ENCODE data around the gene PPP2R1A. TPM values are rescaled to one million over a fixed set of nuclear protein-coding genes. Genes with fewer than 3 reads are reported as not detected.
"Not testable (repeated sequence)": the region's sequence is repeated elsewhere in the genome, so short reads cannot be mapped to it uniquely, and the experiment has no call there.

The PPP2R1A gene
- total and polyA plus RNA-seq, 10 donors, result 81.1 to 200 (median 171) TPM

DNA sequence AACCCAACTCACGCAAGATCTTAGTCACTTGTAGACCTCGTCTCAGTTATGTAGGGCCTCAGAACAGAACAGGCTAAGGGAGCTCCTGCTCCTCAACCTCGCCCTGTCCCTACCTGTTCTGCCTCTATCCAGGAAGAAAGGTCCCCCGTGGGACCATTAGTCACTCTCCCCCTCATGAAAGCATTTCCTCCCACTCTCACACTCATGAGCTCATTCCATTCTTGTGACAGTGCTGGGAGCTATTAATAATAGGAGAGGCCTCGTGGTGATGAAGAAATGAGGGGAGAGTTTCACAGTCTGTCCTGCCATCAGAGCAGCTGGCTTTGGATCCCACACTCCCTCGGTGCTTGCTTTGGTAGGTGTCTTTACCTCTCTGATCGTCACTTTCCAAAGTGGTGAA lies 10.2 kb downstream of the PPP2R1A start:
- TF ChIP-seq CTCF (IDR thresholded peaks at IDR 0.05 in 8 of 11, conservative IDR thresholded peaks at IDR 0.05 in 3 of 11), result no peak
- TF ChIP-seq POLR2A (IDR thresholded peaks at IDR 0.05), result no peak
- TF ChIP-seq POLR2AphosphoS5 (IDR thresholded peaks at IDR 0.05), result no peak
- Histone ChIP-seq H3K27me3 (replicated peaks in 1 of 7) (no peaks in the 10 kb centered on the region), H3K4me1 (peaks cover 10 to 93% (median 47%) of the 10 kb centered on the region in 6 donors), H3K27ac (peak overlapping the region; percentile 5 to 65 (median 38)), H3K4me3 (no peak overlapping the region), H3K9me3 (no peaks in the 10 kb centered on the region), H3K36me3 (peaks cover 0 to 100% (median 65%) of the 10 kb centered on the region in 6 donors)
- intact Hi-C loops (cut with DNase I; ENCODE audit: low total_unique reads), result no loop called here
- 61 to 79% (median 74%) methylated on average over 7 of the region's 7 CpGs for WGBS, 5 donors
- no peak for DNase-seq

GRCh38 chr19:52200755-52201391 lies 11.0 kb downstream of the PPP2R1A start:
- H3K4me3 ChIP-seq; DNase-seq; intact Hi-C loops (cut with DNase I; ENCODE audit: low total_unique reads); H3K27me3 ChIP-seq (replicated peaks in 1 of 7); H3K9me3 ChIP-seq: not testable (repeated sequence)
- peaks cover 10 to 90% (median 43%) of the 10 kb centered on the region in 6 donors for H3K4me1 ChIP-seq
- peaks cover 0 to 100% (median 68%) of the 10 kb centered on the region in 6 donors for H3K36me3 ChIP-seq
- 76 to 86% (median 80%) methylated on average over 17 of the region's 17 CpGs for WGBS, 5 donors
- peak overlapping the region in 7 of 8 donors; percentile 5 to 65 (median 40) for H3K27ac ChIP-seq

DNA sequence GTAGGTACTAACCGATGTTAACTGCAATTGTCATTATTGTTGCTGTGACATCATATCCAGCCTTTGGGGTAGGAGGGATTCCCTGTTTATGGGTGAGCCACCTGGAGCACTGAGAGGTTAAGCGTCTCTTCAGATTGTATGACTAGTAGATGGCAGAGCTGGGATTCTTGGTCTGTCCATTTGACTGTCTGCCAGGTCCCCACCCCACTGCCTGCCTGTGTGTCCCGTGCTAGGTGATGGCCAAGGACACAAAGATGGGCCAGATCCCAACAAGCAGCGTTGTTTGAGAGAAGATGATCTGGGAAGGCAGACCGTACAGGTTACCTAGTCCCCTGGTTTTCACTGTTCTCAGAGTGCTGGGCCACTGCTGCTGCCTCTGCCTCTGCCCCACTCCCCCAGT lies 16.6 kb downstream of the PPP2R1A start:
- Histone ChIP-seq H3K36me3 (peaks cover 0 to 100% (median 99%) of the 10 kb centered on the region in 6 donors), H3K4me1 (peaks cover 0 to 39% (median 8%) of the 10 kb centered on the region in 6 donors)
- TF ChIP-seq CTCF (IDR thresholded peaks at IDR 0.05 in 8 of 11, conservative IDR thresholded peaks at IDR 0.05 in 3 of 11) (no peak), POLR2A (IDR thresholded peaks at IDR 0.05) (no peak), POLR2AphosphoS5 (IDR thresholded peaks at IDR 0.05) (no peak)

DNA sequence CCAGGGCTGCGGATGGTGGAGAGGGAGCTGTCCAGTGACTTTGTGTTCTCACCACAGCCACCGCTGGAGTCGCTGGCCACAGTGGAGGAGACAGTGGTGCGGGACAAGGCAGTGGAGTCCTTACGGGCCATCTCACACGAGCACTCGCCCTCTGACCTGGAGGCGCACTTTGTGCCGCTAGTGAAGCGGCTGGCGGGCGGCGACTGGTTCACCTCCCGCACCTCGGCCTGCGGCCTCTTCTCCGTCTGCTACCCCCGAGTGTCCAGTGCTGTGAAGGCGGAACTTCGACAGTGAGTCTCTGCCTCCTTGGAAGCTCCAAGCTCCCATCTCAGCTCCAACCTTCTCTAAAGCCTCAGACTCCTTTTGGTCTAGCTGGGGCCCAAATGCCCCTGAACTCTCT lies 21.4 kb downstream of the PPP2R1A start:
- no peak for DNase-seq
- peak in 2 of 3 donors; percentile 16 to 49 for TF ChIP-seq POLR2AphosphoS5 (IDR thresholded peaks at IDR 0.05)
- TF ChIP-seq POLR2A (IDR thresholded peaks at IDR 0.05), result no peak
- no peak for TF ChIP-seq CTCF (IDR thresholded peaks at IDR 0.05 in 8 of 11, conservative IDR thresholded peaks at IDR 0.05 in 3 of 11)
- Histone ChIP-seq H3K27me3 (replicated peaks in 1 of 7) (no peaks in the 10 kb centered on the region), H3K9me3 (no peaks in the 10 kb centered on the region), H3K4me3 (no peak overlapping the region), H3K4me1 (peaks cover 0 to 4% (median 0%) of the 10 kb centered on the region in 6 donors), H3K27ac (no peak overlapping the region), H3K36me3 (peaks cover 10 to 100% (median 99%) of the 10 kb centered on the region in 6 donors)
- intact Hi-C loops (cut with DNase I; ENCODE audit: low total_unique reads), result no loop called here
- WGBS, 5 donors, result 95 to 99% (median 98%) methylated on average over 13 to 20 of the region's 20 CpGs

More for the DNA sequence above, 16.6 kb downstream of the PPP2R1A start:
- Histone ChIP-seq H3K27me3 (replicated peaks in 1 of 7) (no peaks in the 10 kb centered on the region), H3K4me3 (no peak overlapping the region), H3K27ac (no peak overlapping the region), H3K9me3 (no peaks in the 10 kb centered on the region)
- intact Hi-C loops (cut with DNase I; ENCODE audit: low total_unique reads), result no loop called here
- DNase-seq, result no peak
- 78 to 96% (median 90%) methylated on average over 5 of the region's 5 CpGs for WGBS, 5 donors

Data from spleen (tissue), 11 donors.